22Rv1 (cell line): Measurements from ENCODE around the gene TSPAN12.

Source experiments
- ZFX ChIP-seq: fragments of 450-650 bp; IDR thresholded peaks from 2 replicates; pipeline ENCODE4 v1.6.1; 2017; ENCODE audit warnings: antibody characterized with exemption, borderline replicate concordance
- TF ChIP-seq, protein P1 (sequence below): fragments of 450-650 bp; IDR thresholded peaks from 2 replicates; pipeline ENCODE4 v1.5.1; 2017; ENCODE audit warnings: mild to moderate bottlenecking

DNA sequence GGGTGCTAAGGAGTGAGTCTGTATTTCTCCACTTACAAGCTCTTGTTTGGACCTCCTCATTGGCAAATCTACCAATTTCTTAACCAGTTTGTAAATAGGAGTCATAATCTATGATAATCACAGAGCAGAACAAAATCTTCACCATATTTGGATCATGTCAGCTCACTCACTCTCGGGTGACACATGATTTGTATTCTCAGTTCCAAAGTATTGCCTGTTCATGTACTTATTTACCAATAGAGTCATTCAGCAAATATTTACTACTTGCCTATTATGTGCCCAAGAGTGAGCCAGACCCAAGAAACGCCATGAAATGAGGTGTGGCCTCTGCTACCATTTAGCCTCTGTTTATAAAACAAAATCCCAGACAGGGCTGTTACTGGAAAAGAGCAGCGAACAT is 114.8 kb downstream of the TSPAN12 start:
- TF ChIP-seq, protein P1, sequence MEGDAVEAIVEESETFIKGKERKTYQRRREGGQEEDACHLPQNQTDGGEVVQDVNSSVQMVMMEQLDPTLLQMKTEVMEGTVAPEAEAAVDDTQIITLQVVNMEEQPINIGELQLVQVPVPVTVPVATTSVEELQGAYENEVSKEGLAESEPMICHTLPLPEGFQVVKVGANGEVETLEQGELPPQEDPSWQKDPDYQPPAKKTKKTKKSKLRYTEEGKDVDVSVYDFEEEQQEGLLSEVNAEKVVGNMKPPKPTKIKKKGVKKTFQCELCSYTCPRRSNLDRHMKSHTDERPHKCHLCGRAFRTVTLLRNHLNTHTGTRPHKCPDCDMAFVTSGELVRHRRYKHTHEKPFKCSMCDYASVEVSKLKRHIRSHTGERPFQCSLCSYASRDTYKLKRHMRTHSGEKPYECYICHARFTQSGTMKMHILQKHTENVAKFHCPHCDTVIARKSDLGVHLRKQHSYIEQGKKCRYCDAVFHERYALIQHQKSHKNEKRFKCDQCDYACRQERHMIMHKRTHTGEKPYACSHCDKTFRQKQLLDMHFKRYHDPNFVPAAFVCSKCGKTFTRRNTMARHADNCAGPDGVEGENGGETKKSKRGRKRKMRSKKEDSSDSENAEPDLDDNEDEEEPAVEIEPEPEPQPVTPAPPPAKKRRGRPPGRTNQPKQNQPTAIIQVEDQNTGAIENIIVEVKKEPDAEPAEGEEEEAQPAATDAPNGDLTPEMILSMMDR = no peak
- TF ChIP-seq ZFX = no peak
